Medulla oblongata (tissue), 1 donor: ENCODE data around the gene AMIGO3.
"Not testable (repeated sequence)": the region's sequence is repeated elsewhere in the genome, so short reads cannot be mapped to it uniquely, and the experiment has no call there.

Experiments
- DNase-seq: peaks from one replicate; pipeline ENCODE4 v3.0.0-alpha.2; 2015; ENCODE audit errors: extremely low spot score

The AMIGO3 gene

GRCh38 chr3:49719214-49719884 is at the start of gene AMIGO3:
TSS of gene AMIGO3 (minus strand) at chr3:49719684. CDS start at chr3:49719465, 219 bp downstream.
- peak; percentile 97 for DNase-seq

- DNase-seq: no peak
Measured at GRCh38 chr3:49763981-49764380, 44.5 kb upstream of the AMIGO3 start.

- DNase-seq: no peak
Measured at GRCh38 chr3:49761661-49762060, 42.2 kb upstream of the AMIGO3 start.

- DNase-seq: no peak
Measured at GRCh38 chr3:49759226-49759625, 39.7 kb upstream of the AMIGO3 start.

- DNase-seq: no peak
Measured at GRCh38 chr3:49757197-49757596, 37.7 kb upstream of the AMIGO3 start.

- no peak for DNase-seq
Measured at GRCh38 chr3:49756036-49756435, 36.6 kb upstream of the AMIGO3 start.

- no peak for DNase-seq
Measured at GRCh38 chr3:49754536-49754935, 35.1 kb upstream of the AMIGO3 start.

GRCh38 chr3:49751501-49751900 is 32.0 kb upstream of the AMIGO3 start:
- DNase-seq: no peak

- no peak for DNase-seq
Measured at GRCh38 chr3:49750056-49750455, 30.6 kb upstream of the AMIGO3 start.

GRCh38 chr3:49748874-49749273 is 29.4 kb upstream of the AMIGO3 start:
- DNase-seq: not testable (repeated sequence)

GRCh38 chr3:49747792-49748480 is 28.5 kb upstream of the AMIGO3 start:
- DNase-seq: no peak

GRCh38 chr3:49745986-49746385 is 26.5 kb upstream of the AMIGO3 start:
- no peak for DNase-seq

GRCh38 chr3:49740427-49740826 is 20.9 kb upstream of the AMIGO3 start:
- DNase-seq: no peak

- DNase-seq: no peak
Measured at GRCh38 chr3:49738067-49738713, 18.7 kb upstream of the AMIGO3 start.

- DNase-seq: no peak
Measured at GRCh38 chr3:49734752-49735151, 15.3 kb upstream of the AMIGO3 start.

- no peak for DNase-seq
Measured at GRCh38 chr3:49733551-49733950, 14.1 kb upstream of the AMIGO3 start.

GRCh38 chr3:49732597-49732996 is 13.1 kb upstream of the AMIGO3 start:
- DNase-seq: no peak

GRCh38 chr3:49729966-49730609 is 10.6 kb upstream of the AMIGO3 start:
- DNase-seq: no peak

GRCh38 chr3:49727924-49728361 is 8.5 kb upstream of the AMIGO3 start:
- DNase-seq: no peak

GRCh38 chr3:49727154-49727923 is 7.9 kb upstream of the AMIGO3 start:
- no peak for DNase-seq

GRCh38 chr3:49725906-49726681 is 6.6 kb upstream of the AMIGO3 start:
- no peak for DNase-seq
